Smooth muscle cell (in vitro differentiated cells): Measurements from ENCODE around the gene MCMBP. TPM values are rescaled to one million over a fixed set of nuclear protein-coding genes. Genes with fewer than 3 reads are reported as not detected.
A peak's percentile ranks its signal among the peaks of the same experiment; 100 is the strongest.

ENCODE experiments used
- DNase-seq: peaks from one replicate; lab custom pipeline; 2025; ENCODE audit not compliant: unreplicated experiment; lab: John Stamatoyannopoulos, UW
- H2AFZ ChIP-seq: fragments of 200-600 bp; sonication (generic); 2 replicates; pipeline ENCODE4 v1.6.0; 2016; ENCODE audit warnings: antibody characterized with exemption, low read depth, mild to moderate bottlenecking
- H3F3A ChIP-seq: fragments of 200-600 bp; sonication (generic); 2 replicates; pipeline ENCODE4 v1.6.0; 2017; ENCODE audit warnings: antibody characterized with exemption, low read depth
- H3K27ac ChIP-seq: fragments of 200-600 bp; sonication (generic); 2 replicates; pipeline ENCODE4 v1.5.1; 2016; ENCODE audit warnings: low read depth, mild to moderate bottlenecking
- H3K27me3 ChIP-seq: fragments of 200-600 bp; sonication (generic); 2 replicates; pipeline ENCODE4 v1.6.1; 2016; ENCODE audit warnings: low read depth, mild to moderate bottlenecking
- H3K36me3 ChIP-seq: fragments of 200-600 bp; sonication (generic); 2 replicates; pipeline ENCODE4 v1.5.1; 2016; ENCODE audit warnings: low read depth
- H3K4me1 ChIP-seq: fragments of 200-600 bp; sonication (generic); 2 replicates; pipeline ENCODE4 v1.5.1; 2016; ENCODE audit warnings: low read depth
- H3K4me2 ChIP-seq: fragments of 200-600 bp; sonication (generic); 2 replicates; pipeline ENCODE4 v1.6.0; 2016; ENCODE audit warnings: mild to moderate bottlenecking
- H3K4me3 ChIP-seq: fragments of 200-600 bp; sonication (generic); 2 replicates; pipeline ENCODE4 v1.5.1; 2016; ENCODE audit warnings: mild to moderate bottlenecking
- H3K79me2 ChIP-seq: fragments of 200-600 bp; sonication (generic); 2 replicates; pipeline ENCODE4 v1.6.0; 2016; ENCODE audit warnings: low read depth, mild to moderate bottlenecking
- H3K9ac ChIP-seq: fragments of 200-600 bp; sonication (generic); 2 replicates; pipeline ENCODE4 v1.6.0; 2016; ENCODE audit warnings: low read depth
- H3K9me3 ChIP-seq: fragments of 200-600 bp; sonication (generic); replicated peaks from 2 replicates; pipeline ENCODE4 v1.5.1; 2016; ENCODE audit warnings: low read depth
- H4K20me1 ChIP-seq: fragments of 200-600 bp; sonication (generic); 2 replicates; pipeline ENCODE4 v1.6.0; 2016; ENCODE audit warnings: low read depth
- WGBS: methylation state at CpG from one replicate; pipeline ENCODE4 v1.1.7; 2016; ENCODE audit warnings: low lambda C conversion rate; 5-methylcytosine and 5-hydroxymethylcytosine counted together
- polyA plus RNA-seq: library from polyadenylated mRNA; unstranded; fragments of >200 nt; fragmentation: Nextera tagmentation; extraction: Ambion mirVana; gene quantifications from 2 replicates; pipeline ENCODE4 v1.2.1, GENCODE V29; 2016
- total RNA-seq: library from RNA; depleted of rRNA; stranded (reverse); fragments of >200 nt; gene quantifications from 2 replicates; pipeline ENCODE4 v1.2.3, GENCODE V29; 2014
- TF ChIP-seq, protein P1 (sequence below): fragments of 200-600 bp; sonication (generic); IDR thresholded peaks from 2 replicates; pipeline ENCODE4 v1.5.1; 2017; ENCODE audit warnings: borderline replicate concordance, mild to moderate bottlenecking, antibody characterized with exemption; ENCODE audit not compliant: insufficient read depth, poor library complexity, severe bottlenecking

MCMBP gene
- total and polyA plus RNA-seq, 2 experiments from 2014 or later = 42.5 to 57.4 TPM

DNA sequence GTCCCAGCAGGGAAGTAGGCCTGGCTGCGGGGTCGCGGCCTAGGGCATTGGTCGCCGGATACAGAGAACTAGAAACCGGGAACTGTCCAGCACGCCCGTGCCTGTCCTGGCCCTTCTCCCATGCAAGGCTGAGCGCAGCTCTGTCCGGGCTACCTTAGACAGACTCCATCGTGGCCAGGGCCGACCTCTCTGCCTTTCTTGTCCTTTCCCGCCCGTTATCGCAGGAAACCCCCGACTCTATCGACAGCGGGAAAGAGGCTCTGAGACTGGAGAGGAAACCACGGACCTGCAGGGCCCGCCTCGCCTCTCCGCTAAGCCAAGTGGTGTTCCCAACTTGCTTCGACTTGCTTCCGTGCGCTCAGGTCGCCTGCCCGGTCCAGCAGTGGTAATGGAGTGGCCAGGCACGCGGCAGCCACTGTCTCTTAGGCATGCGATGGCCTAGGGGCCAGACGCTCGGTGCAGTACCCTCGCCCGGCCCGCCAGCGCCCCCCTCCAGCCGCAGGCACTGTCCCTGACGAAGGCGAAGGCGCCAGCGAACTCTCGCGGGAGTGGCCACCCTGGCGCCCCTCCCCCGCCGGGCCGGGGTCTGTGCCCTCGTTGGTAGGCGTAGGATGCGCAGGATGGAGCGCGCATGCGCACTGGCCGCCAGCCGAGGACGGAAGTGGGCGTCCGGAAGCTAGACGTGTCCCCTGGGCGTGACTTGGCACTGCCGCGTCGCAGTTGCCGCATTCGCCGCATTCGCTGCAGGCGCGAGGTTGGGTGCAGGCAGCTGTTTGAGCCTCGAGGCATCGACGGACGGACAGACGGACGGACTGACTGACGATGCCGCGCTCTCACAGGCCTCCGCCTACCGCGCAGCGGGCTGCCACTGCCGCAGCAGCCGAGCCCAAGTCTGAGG, 54.4 kb downstream of the MCMBP start:
- Histone ChIP-seq H3F3A (peaks cover 8% of the 10 kb centered on the region), H3K36me3 (peaks cover 3% of the 10 kb centered on the region), H3K9me3 (no peaks in the 10 kb centered on the region), H3K4me2 (peak overlapping the region; percentile 88), H4K20me1 (peaks cover 40% of the 10 kb centered on the region), H3K4me1 (peaks cover 6% of the 10 kb centered on the region), H2AFZ (peak overlapping the region; percentile 81), H3K9ac (peak overlapping the region; percentile 57), H3K79me2 (peaks cover 30% of the 10 kb centered on the region), H3K27ac (peak overlapping the region; percentile 58), H3K27me3 (no peaks in the 10 kb centered on the region), H3K4me3 (peak overlapping the region; percentile 76)
- DNase-seq = peak; percentile 68
- 40% methylated on average over 74 of the region's 84 CpGs for WGBS
- TF ChIP-seq, protein P1, sequence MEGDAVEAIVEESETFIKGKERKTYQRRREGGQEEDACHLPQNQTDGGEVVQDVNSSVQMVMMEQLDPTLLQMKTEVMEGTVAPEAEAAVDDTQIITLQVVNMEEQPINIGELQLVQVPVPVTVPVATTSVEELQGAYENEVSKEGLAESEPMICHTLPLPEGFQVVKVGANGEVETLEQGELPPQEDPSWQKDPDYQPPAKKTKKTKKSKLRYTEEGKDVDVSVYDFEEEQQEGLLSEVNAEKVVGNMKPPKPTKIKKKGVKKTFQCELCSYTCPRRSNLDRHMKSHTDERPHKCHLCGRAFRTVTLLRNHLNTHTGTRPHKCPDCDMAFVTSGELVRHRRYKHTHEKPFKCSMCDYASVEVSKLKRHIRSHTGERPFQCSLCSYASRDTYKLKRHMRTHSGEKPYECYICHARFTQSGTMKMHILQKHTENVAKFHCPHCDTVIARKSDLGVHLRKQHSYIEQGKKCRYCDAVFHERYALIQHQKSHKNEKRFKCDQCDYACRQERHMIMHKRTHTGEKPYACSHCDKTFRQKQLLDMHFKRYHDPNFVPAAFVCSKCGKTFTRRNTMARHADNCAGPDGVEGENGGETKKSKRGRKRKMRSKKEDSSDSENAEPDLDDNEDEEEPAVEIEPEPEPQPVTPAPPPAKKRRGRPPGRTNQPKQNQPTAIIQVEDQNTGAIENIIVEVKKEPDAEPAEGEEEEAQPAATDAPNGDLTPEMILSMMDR = peak; percentile 33

GRCh38 chr10:119815671-119816070, 57.0 kb downstream of the MCMBP start:
- no peaks in the 10 kb centered on the region for H3K27me3 ChIP-seq
- no peak overlapping the region for H3K4me3 ChIP-seq
- no peak overlapping the region for H3K9ac ChIP-seq
- TF ChIP-seq, protein P1 = no peak
- no peak for DNase-seq
- no peak overlapping the region for H2AFZ ChIP-seq
- H3K79me2 ChIP-seq = peaks cover 21% of the 10 kb centered on the region
- no peaks in the 10 kb centered on the region for H3K36me3 ChIP-seq
- WGBS = over 99% methylated on average over 7 of the region's 7 CpGs
- H3K9me3 ChIP-seq = no peaks in the 10 kb centered on the region
- no peak overlapping the region for H3K4me2 ChIP-seq
- peaks cover 6% of the 10 kb centered on the region for H3K4me1 ChIP-seq
- peaks cover 3% of the 10 kb centered on the region for H3F3A ChIP-seq
- H4K20me1 ChIP-seq = peaks cover 14% of the 10 kb centered on the region
- H3K27ac ChIP-seq = no peak overlapping the region

GRCh38 chr10:119812684-119813083, 60.0 kb downstream of the MCMBP start:
- Histone ChIP-seq H3K9ac (no peak overlapping the region), H3F3A (peaks cover 4% of the 10 kb centered on the region), H3K4me2 (no peak overlapping the region), H3K4me3 (no peak overlapping the region), H2AFZ (no peak overlapping the region), H3K27ac (no peak overlapping the region), H3K79me2 (no peaks in the 10 kb centered on the region), H4K20me1 (no peaks in the 10 kb centered on the region), H3K36me3 (no peaks in the 10 kb centered on the region), H3K9me3 (no peaks in the 10 kb centered on the region), H3K27me3 (no peaks in the 10 kb centered on the region), H3K4me1 (peaks cover 4% of the 10 kb centered on the region)
- TF ChIP-seq, protein P1 = no peak
- DNase-seq = no peak
